Stomach smooth muscle (tissue), 2 donors: Measurements from ENCODE around the gene HS3ST1.

Source experiments
- H3K27ac ChIP-seq: one replicate; pipeline ENCODE4 v1.7.0; 2013; ENCODE audit warnings: mild to moderate bottlenecking, low read length, inconsistent platforms
- H3K27me3 ChIP-seq, 2 donors: one replicate each; pipeline ENCODE4 v1.7.0; 2013; ENCODE audit warnings: low read length in 2 of 2; ENCODE audit not compliant: insufficient read depth in 2 of 2, control insufficient read depth in 1 of 2
- H3K36me3 ChIP-seq, 2 donors: one replicate each; pipeline ENCODE4 v1.7.0; 2013; ENCODE audit warnings: low read length in 2 of 2; ENCODE audit not compliant: control insufficient read depth in 2 of 2, insufficient read depth in 2 of 2
- H3K4me1 ChIP-seq: one replicate; pipeline ENCODE4 v1.7.0; 2013; ENCODE audit warnings: low read length; ENCODE audit not compliant: control insufficient read depth, insufficient read depth
- H3K4me3 ChIP-seq, 2 donors: one replicate each; pipeline ENCODE4 v1.7.0; 2013; ENCODE audit warnings: low read length in 2 of 2
- H3K9ac ChIP-seq, 2 donors: one replicate each; pipeline ENCODE4 v1.7.0; 2013; ENCODE audit warnings: low read length in 2 of 2, mild to moderate bottlenecking in 1 of 2
- H3K9me3 ChIP-seq, 2 donors: one replicate each; pipeline ENCODE4 v1.7.0; 2013; ENCODE audit warnings: low read length in 2 of 2; ENCODE audit not compliant: control insufficient read depth in 2 of 2
- donor health status: healthy.
- donor health status: Pancreatic carcinoma.

Gene HS3ST1

GRCh38 chr4:11365039-11365438, 63.7 kb downstream of the HS3ST1 start:
- peaks cover 5% of the 10 kb centered on the region for H3K4me1 ChIP-seq
- no peaks in the 10 kb centered on the region for H3K9me3 ChIP-seq
- no peaks in the 10 kb centered on the region for H3K27me3 ChIP-seq
- H3K9ac ChIP-seq = no peak overlapping the region
- H3K4me3 ChIP-seq = no peak overlapping the region
- H3K36me3 ChIP-seq = no peaks in the 10 kb centered on the region
- no peak overlapping the region for H3K27ac ChIP-seq

- Histone ChIP-seq H3K27me3 (no peaks in the 10 kb centered on the region), H3K9ac (no peak overlapping the region), H3K4me1 (no peaks in the 10 kb centered on the region), H3K27ac (no peak overlapping the region), H3K4me3 (no peak overlapping the region), H3K9me3 (no peaks in the 10 kb centered on the region), H3K36me3 (no peaks in the 10 kb centered on the region)
Measured at GRCh38 chr4:11359591-11359990, 69.1 kb downstream of the HS3ST1 start.

GRCh38 chr4:11355226-11355625, 73.5 kb downstream of the HS3ST1 start:
- Histone ChIP-seq H3K9me3 (no peaks in the 10 kb centered on the region), H3K9ac (no peak overlapping the region), H3K27me3 (no peaks in the 10 kb centered on the region), H3K4me1 (no peaks in the 10 kb centered on the region), H3K36me3 (no peaks in the 10 kb centered on the region), H3K27ac (no peak overlapping the region), H3K4me3 (no peak overlapping the region)

- Histone ChIP-seq H3K4me1 (no peaks in the 10 kb centered on the region), H3K9ac (no peak overlapping the region), H3K36me3 (no peaks in the 10 kb centered on the region), H3K27me3 (no peaks in the 10 kb centered on the region), H3K9me3 (peaks cover 0 to 1% of the 10 kb centered on the region in 2 donors), H3K4me3 (no peak overlapping the region), H3K27ac (no peak overlapping the region)
Measured at GRCh38 chr4:11354531-11354930, 74.2 kb downstream of the HS3ST1 start.

- no peaks in the 10 kb centered on the region for H3K36me3 ChIP-seq
- no peak overlapping the region for H3K9ac ChIP-seq
- H3K4me3 ChIP-seq = no peak overlapping the region
Measured at GRCh38 chr4:11348449-11349088, 80.1 kb downstream of the HS3ST1 start.

GRCh38 chr4:11344916-11345315, 83.8 kb downstream of the HS3ST1 start:
- no peaks in the 10 kb centered on the region for H3K27me3 ChIP-seq
- H3K27ac ChIP-seq = no peak overlapping the region
- no peak overlapping the region for H3K4me3 ChIP-seq
- H3K9me3 ChIP-seq = peaks cover 0 to 1% of the 10 kb centered on the region in 2 donors
- H3K9ac ChIP-seq = no peak overlapping the region
- H3K4me1 ChIP-seq = no peaks in the 10 kb centered on the region
- no peaks in the 10 kb centered on the region for H3K36me3 ChIP-seq

More at GRCh38 chr4:11348449-11349088, 80.1 kb downstream of the HS3ST1 start:
- Histone ChIP-seq H3K9me3 (peaks cover 0 to 1% of the 10 kb centered on the region in 2 donors), H3K27ac (no peak overlapping the region), H3K4me1 (no peaks in the 10 kb centered on the region), H3K27me3 (no peaks in the 10 kb centered on the region)

GRCh38 chr4:11343536-11343935, 85.2 kb downstream of the HS3ST1 start:
- H3K9me3 ChIP-seq = no peaks in the 10 kb centered on the region
- no peaks in the 10 kb centered on the region for H3K27me3 ChIP-seq
- no peak overlapping the region for H3K4me3 ChIP-seq
- no peaks in the 10 kb centered on the region for H3K36me3 ChIP-seq
- H3K4me1 ChIP-seq = no peaks in the 10 kb centered on the region
- no peak overlapping the region for H3K27ac ChIP-seq
- H3K9ac ChIP-seq = no peak overlapping the region
